HPDE6-E6E7 (cell line): ENCODE measurements around the gene UBA1.

Experiments
- DNase-seq: peaks from one replicate; pipeline ENCODE4 v3.0.0; 2011; ENCODE audit warnings: missing footprints; ENCODE audit errors: extremely low spot score

The UBA1 gene

GRCh38 chrX:47212381-47213293 is 19.0 kb downstream of the UBA1 start:
- no peak for DNase-seq

- DNase-seq, result no peak
Observed at GRCh38 chrX:47214435-47215077, 20.9 kb downstream of the UBA1 start.

GRCh38 chrX:47215291-47215900 is 21.8 kb downstream of the UBA1 start:
- DNase-seq, result no peak

DNA sequence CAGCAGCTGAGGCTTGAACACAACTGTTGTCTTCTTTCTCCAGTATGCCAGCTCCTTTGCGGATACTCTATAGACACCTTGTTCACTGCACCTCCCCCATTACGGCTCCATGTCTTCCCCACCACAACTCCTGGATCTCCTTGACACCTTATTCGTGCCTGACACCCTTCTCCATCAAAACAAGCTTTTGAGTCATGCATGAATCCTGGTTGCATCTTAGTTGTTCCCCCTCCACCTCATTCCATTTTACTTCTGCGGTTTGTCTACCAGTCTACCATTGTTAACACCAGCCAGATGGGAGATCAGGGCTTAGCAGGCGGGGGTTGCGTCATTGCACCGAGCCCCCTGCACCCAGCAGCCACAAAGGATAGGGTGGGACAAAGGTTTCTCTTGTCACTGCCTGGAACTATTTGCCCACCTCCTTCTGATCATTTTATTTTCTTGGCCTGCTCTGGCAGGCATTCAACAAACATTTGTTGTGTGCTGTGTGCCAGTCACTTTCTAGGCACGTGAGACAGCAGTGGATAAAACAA is 22.8 kb downstream of the UBA1 start:
- DNase-seq, result no peak

DNA sequence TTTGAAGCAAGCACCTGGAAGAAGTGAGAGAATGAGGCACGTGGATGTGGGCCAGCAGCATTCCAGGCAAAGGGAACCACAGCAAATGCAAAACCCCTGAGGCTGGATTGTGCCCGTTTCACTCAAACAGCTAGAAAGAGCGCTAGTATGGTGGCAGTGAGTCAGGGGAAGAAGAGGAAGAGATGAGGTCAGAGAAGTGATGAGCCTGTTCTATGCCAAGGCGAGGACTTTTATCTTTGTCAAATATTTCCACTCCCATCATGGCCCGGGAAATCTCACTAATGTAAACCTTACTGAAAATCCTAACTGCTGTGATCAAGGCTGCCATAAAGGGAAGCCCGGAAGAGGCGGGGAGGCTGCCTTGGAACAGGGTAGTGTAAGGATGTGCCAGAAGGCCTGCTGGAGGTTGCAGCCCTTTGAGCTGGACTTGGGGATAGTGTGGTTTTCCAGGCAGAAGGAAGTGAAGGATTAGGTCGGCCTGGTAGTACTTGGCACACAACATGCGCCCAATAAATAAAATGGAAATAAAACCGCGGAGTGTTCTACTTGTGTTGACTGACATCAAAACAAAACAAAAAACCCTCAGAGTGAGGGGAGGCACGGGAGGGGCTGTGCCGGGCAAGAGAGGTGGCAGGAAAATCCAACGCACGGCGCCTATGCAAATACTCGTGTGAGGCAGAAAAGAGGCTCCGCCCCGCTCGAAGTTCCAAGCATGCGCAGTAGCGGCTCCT is 23.7 kb downstream of the UBA1 start:
- DNase-seq, result peak; percentile 70

GRCh38 chrX:47217852-47218279 is 24.2 kb downstream of the UBA1 start:
- peak; percentile 92 for DNase-seq

DNA sequence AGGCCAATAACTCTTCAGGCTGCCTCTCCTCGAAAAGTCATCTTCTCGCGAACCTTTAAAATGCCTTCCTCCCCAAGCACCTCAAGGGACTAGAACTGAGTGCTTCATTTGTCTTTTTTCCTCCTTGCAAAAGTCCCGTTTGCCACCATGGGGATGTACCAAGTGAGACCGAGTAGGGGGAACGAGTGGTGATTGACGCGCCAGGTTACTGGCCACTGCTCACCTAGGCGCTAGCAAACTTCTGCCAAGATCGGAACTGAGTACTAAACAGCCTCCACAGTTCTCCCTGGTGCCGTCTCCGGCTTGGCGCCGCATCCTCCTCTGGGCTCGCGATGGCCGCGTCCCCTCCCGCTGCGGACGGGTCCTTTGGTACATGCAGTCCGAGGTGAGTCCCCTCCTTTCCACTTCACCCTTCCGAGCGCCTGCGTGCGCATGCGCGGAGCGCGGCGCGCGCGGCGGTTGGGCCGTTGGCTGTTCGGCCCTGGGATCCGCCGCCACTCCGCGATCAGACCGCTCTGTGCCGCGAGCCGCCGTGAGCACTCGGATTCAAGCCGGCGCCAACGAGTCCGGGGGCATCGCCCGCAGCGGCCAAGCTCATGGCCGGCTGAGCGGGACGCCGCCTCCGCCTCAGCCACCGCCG is 24.8 kb downstream of the UBA1 start, which contains the start of gene CDK16:
CDK16 (plus strand) TSS at position 402 of the 640 bp plus-strand sequence. CDS start 4,877 bp downstream, outside the sequence.
- peak; percentile 90 for DNase-seq

DNA sequence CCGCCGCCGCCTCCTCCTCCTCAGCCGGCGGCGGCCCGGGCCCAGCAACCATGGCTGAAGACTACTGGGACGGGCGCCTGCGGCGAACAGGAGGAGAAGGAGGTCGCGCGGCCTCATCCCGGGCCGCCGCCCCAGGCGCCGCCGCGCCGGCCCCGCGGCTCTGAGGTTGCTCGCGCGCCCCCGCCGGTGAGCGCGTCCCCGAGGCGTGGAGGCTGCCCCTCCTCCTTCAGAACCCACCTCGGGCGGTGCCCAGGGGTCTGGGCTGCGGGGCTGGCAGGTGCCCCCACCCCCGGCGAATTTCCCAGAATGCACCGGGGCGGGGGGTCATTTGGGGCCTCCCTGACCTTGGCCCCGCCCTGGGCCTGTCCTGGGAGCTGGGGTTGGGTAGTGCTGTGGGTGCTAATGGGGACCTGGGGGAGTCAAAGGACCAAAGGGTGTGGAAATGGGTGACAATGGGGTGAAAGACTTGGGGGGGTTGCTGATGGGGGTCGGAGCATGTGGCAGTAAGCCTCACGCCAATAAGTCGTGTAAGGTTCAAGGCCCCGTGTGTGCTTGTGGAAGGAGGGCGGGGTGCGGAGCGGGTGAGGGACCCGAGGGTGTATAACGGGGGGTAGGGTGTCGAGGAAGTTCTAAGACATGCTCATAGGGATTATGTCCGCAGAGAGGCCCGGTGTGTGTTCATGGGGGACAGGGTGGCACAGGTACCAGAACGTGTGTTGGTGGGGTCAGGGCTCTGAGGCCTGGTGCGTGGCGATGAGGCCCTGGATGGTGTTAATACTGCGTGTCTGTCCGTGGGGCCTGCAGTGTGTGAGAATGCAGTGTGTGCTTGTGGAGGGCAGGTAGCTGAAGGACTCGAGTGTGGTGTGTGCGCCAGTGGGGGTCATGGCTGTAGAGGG is 25.5 kb downstream of the UBA1 start:
- no peak for DNase-seq

DNA sequence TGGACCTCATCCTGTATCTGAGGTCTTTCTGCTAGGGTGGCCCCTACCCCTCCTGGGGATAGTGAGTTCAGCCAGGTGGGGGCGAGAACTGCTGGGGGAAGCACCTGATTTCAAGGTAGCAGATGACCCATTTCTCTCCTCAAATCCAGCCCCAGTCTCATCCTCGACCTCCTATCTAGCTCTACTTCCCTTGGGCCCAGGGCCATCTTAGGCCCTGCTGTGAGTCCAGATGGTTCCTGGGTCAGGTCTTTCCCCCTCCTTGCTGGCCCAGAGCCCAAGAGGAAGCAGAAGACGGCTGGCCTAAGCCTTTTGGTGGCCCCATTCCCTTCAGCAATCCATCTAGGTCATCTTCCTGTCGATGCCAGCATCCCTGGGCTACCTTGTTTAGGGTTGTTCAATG is 28.1 kb downstream of the UBA1 start:
- no peak for DNase-seq

GRCh38 chrX:47222751-47223350 is 29.2 kb downstream of the UBA1 start:
- DNase-seq, result no peak

DNA sequence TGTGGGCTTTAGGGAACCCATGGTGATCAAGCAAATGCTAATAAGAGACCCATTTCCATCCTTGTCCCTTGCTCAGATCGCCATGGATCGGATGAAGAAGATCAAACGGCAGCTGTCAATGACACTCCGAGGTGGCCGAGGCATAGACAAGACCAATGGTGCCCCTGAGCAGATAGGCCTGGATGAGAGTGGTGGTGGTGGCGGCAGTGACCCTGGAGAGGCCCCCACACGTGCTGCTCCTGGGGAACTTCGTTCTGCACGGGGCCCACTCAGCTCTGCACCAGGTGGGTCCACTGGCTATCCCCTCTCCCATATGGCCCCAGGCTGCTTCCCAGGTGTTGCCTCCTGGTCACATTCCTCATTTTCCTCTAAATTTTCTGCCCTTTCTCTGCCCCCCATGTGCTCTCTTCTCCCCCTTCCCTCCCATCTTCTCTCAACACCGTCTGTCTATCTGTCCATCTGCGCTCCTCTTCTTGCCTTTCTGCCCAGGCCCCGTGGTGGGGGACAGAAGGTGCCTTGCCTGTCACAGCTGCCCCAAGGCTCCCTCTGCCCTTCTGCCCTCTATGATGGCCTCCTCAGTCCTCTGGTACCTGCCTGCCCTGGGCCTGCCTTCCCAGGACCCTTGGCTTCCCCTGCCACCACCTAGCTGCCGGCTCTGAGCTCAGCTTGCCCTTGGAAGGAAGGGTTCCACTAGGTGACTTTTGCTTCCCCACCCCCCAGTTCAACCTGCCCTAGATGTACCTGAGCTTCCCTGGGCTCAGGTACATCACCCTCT is 30.0 kb downstream of the UBA1 start:
- DNase-seq, result no peak

DNA sequence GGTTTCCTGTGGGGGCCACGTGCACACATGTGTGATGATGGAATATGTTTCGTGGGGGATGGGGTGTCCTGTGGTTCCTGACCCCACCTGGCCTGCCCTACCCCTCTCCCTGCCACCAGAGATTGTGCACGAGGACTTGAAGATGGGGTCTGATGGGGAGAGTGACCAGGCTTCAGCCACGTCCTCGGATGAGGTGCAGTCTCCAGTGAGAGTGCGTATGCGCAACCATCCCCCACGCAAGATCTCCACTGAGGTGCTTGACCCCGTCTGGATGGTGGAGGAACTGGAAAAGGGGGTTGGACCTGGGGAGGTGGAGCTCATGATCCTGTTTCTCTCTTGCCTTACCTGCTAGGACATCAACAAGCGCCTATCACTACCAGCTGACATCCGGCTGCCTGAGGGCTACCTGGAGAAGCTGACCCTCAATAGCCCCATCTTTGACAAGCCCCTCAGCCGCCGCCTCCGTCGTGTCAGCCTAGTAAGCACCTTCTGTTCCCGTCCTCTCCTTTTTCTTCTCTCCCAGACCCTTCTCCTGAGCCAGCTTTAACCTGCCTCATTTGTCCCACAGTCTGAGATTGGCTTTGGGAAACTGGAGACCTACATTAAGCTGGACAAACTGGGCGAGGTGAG is 30.8 kb downstream of the UBA1 start:
- DNase-seq, result no peak

DNA sequence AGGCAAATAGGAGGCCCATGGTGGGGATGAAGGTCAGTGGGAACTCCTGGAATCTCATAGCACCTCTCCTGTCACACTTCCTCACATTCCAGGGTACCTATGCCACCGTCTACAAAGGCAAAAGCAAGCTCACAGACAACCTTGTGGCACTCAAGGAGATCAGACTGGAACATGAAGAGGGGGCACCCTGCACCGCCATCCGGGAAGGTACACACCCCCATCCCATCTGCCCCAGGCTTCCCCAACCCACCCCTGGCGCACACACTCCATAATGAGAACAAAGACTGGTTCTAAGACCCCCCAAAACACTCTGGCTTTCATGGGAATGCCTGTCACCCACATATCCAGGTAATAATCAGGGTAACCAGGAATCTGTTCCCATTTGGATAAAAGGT is 31.3 kb downstream of the UBA1 start:
- DNase-seq, result no peak

GRCh38 chrX:47226071-47226470 is 32.4 kb downstream of the UBA1 start:
- DNase-seq, result no peak

GRCh38 chrX:47226531-47227333 is 33.1 kb downstream of the UBA1 start:
- no peak for DNase-seq

- no peak for DNase-seq
Observed at GRCh38 chrX:47227334-47227583, 33.6 kb downstream of the UBA1 start.

GRCh38 chrX:47228550-47229270 is 35.1 kb downstream of the UBA1 start:
- DNase-seq, result no peak
